Neural progenitor cell (in vitro differentiated cells): ENCODE results near the gene P2RX3.

Source experiments
- CTCF ChIP-seq: fragments of 200-600 bp; sonication (generic); IDR thresholded peaks from 2 replicates; pipeline ENCODE4 v1.5.1; 2017; ENCODE audit warnings: antibody characterized with exemption, mild to moderate bottlenecking
- EZH2 ChIP-seq: fragments of 200-600 bp; sonication (generic); IDR thresholded peaks from 2 replicates; pipeline ENCODE4 v1.6.1; 2017; ENCODE audit warnings: antibody characterized with exemption, mild to moderate bottlenecking, moderate library complexity

- TF ChIP-seq CTCF, result no peak
- TF ChIP-seq EZH2, result no peak
Measured at GRCh38 chr11:57299150-57299737, 38.9 kb upstream of the P2RX3 start.
